ENCODE results near the gene PBX1.
"Not testable (repeated sequence)": the region's sequence is repeated elsewhere in the genome, so short reads cannot be mapped to it uniquely, and the experiment has no call there.

PBX1 gene

DNA sequence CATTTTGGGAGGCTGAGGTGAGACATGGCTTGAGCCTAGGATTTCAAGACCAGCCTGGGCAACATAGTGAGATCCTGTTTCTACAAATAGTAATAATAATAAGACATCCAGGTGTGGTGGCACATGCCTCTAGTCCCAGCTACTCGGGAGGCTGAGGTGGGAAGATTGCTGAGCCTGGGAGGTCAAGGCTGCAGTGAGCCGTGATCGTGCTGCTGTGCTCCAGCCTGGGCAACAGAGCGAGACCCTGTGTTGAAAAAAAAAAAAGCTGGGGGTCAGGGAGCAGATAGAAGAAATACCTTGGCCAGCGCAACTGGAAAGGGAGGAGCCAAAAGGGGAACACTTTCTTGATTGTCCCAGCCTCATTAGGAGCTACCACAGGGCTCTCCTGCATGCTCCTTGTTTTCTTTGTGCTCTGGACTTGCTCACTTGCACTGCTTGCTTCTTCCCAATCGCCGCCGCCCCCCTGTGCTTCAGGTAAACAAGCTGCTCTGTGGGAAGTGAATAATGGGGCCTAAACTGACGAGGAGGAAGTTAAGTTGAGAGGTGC is 31.1 kb downstream of the PBX1 start:
- DNase-seq = no peak

DNA sequence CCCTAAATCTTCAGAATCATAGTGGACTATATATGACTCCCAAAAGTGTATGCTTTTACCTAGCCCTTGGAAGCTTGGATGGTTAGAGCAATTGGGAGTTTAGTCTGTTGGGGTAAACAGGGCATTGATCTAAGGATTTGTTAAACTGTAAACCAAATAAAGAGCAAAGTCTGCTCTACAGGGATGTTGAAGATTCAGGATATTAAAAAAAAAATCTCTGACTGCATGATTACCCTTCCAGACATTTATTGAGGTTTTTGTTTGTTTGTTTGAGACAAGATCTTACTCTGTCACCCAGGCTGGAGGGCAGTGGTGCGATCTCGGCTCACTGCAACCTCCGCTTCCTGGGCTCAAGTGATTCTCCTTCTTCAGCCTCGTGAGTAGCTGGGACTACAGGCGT is 31.6 kb downstream of the PBX1 start:
- DNase-seq = no peak

DNA sequence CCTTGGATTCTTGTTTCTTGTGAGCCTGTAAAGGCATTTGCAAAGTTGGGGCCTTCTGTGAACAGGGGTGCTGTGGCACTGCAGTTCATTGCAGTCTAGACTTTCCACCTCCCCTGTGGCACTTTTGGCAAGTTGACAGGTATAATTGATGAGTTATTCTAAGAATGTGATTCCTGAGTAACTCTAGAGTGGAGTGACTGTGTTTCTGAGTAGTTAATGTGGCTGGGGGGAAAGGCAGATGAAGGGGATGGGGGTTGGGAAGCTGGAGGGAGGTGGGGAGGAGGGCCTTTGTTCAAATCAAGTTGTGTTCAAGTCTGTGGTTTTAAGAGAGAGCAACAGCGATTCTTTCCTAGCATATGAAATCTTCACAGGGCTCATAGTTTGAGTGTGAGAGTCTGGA is 32.9 kb downstream of the PBX1 start:
- no peak for DNase-seq

DNA sequence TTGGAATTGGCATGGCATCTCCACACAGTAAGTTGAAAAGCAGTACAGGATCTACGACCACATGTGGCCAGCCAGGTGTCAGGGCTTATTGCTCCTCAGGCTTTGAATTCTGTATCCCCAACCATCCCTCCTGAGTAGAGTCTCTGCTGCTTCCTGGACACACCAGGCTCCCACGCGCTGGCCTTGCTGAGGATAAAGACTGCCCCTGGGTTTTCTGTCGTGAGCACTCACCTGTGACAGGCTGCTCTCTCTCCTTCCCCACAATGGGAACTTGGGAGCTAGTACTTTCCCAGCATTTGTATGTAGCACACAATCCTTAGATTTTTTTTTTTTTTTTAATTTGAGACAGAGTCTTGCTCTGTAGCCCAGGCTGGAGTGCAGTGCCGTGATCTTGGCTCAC is 33.6 kb downstream of the PBX1 start:
- DNase-seq = no peak

DNA sequence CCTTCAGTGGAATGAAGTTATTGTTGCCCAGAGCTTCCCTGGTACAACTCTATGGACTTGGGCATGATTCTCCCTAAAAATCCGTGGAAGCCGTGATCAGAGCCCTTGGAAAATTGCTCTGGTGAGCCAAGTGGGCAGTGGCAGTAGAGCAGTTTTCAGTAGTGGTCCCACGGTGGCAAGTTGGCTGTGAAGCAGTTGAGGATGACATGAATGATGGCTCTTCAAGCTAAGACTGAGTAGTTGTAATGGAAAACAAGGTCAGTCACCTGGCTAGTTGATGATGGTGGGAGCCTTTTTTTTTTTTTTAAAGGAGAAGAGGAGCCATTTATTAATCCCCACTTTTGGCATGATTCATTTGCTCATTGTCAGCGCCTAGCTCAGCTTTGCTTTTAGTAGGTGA is 36.2 kb downstream of the PBX1 start:
- no peak for DNase-seq

DNA sequence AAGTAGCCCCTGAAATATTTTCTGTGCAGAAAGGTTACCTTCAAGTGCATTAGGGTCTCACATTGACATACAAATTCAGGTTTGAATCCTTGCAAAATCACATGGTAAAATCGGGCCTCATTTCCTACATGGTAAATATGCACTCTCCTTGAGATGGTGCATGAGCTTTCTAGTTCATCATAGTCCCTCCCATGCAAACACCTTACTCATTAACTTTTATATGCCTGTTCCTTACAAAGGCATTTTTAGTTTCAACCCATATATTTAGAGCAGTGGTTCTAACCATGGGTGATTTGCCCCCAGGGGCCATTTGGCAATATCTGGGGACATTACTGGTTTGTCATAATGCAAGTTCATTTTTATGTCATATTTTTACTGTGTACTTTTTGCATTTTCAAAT is 37.2 kb downstream of the PBX1 start:
- DNase-seq = no peak

DNA sequence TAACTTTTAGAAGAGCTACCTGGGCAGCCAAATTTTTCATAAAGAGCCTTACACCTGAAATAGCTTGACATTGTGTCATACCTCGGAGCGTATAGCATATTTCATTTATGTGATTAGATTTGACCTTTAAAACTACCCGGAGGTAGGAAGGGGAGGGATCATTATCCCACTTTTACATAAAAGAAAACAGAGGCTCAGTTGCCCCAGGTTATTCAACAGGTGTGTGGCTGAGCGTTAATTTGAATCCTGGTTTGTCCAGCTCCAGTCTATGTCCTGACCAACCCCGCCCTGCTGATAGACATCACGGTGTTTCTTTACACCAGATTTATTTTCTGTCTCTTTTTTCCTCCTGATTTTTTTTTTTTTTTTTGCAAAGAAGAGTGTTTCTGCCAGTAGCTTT is 39.7 kb downstream of the PBX1 start:
- DNase-seq = no peak

DNA sequence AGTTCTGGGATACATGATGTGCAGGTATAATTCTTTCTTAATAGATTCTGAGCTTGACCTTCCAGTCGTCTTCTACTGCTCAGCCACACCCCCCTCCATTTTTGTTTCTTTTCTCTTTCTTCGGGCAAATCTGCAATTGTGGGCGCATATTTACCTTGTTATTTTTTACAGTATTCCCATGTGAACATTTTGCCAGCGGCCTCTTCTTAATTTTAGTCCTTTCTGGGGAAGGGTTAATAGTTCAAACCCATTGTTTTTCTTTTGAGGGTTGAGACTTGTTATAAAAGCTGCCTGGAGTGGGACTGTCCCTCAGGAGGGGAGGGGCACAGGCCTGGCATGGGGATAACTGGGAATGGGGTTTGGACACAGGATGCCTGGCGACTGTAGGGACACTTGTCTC is 40.3 kb downstream of the PBX1 start:
- DNase-seq = peak in 6 of 58 donors; percentile 7 to 34 (median 8)

DNA sequence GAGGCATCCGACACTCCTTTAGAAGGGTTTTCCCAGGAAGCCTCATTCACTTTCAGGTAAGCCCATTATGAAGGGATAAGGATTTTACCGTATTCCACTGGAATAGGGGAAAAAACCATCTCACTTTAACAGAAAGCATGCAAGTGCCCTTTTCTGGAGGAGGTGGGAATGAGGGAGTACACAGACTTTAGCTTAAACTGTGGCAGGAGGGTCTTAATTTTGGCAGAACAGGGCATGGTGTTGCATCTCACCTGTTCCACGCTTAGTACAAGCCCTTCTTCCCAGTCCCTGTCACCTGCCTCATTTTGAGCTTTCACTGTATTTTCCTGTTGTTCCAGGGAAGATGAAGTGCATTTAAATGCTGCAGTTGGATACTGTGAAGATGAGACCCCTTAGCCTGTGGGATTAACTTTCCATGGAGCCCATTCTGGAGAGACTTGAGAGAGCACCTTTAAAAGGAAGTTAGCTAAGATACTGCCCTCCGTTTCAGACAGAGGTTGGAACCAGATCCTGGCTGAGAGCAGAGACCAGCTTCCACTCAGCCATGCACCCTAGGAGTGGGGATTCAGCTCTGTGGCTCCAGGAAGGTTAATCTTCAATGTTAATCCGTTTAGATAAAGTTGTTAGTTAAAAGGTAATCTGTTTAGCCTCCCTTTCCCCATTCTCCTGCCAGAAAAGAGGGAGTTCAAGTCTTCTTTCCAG is 42.6 kb downstream of the PBX1 start:
- no peak for DNase-seq

DNA sequence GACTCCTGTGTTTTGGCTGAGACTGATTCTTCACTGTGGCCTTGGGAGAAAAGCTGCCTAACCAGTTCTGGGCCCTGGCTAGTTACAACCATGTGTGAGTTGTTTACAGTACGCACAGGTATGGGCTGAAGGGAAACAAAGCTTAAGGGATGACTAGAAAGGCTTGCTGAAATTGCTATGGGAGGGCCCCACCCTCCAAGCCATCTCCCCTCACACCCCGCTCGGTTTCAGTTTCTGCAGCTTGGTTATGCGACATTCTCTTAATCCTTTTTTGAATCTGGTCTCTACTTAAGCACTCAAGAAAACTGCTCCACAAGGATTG is 43.1 kb downstream of the PBX1 start:
- no peak for DNase-seq

DNA sequence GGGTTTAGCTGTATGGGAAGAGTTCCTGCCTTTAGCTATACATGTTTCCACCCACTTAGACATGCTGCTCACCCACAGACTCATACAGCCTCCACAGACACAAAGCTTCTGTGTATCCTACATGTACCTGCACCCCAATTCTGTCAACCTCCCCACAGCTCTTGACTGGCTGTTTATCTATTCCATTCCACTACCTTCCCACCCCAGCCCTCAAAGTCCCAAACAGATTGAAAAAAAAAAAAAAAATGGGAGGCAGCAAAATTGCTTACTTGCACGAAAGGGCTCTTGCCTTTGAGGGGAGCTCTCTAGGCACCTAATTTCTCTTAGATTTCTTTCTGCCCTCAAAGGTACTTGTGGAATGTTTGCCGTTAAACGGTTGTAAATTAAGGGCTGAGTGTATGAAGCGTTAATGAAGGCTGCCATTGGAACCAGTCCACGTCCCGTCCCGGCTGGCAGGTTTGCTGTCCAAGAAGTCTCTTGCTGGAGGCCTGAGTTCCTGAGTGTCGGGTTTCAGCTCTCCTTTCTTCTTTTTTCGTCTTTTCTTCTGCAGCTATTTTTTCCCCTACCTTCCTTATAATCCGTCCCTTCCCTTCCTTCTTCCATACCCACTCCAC is 43.6 kb downstream of the PBX1 start:
- peak in 32 of 58 donors; percentile 6 to 70 (median 30) for DNase-seq

DNA sequence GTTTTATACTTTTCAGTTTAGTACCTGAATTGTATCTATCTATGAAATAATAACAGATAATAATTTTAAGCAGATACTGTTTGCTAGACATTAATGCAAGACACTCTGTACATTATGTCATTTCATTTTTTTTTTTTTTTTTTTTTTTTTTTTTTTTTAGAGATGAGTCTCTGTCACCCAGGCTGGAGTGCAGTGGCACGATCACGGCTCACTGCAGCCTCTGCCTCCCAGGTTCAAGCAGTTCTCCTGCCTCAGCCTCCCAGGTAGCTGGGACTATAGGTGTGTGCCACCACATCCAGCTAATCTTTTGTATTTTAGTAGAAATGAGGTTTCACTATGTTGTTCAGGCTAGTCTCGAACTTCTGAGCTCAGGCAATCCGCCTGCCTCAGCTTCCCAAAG is 44.8 kb downstream of the PBX1 start:
- not testable (repeated sequence) for DNase-seq

DNA sequence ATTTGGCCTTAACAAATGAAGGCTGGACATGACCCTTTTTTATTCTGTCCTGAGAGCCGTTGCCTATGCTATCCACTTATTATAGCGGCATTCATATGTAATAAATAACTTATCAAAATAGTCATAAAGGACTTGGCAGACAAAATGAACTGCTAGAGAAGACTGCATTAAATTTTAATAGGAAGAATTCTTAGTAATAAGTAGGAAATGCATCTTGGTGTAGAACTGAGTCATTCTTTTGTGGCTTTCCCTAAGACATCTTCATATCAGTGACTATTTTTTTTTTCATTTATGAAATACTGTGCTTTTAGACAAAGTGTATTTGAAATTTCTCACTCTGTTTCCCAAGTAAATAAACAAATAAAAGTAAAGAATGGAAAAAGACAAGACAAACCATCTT is 45.6 kb downstream of the PBX1 start:
- DNase-seq = no peak

DNA sequence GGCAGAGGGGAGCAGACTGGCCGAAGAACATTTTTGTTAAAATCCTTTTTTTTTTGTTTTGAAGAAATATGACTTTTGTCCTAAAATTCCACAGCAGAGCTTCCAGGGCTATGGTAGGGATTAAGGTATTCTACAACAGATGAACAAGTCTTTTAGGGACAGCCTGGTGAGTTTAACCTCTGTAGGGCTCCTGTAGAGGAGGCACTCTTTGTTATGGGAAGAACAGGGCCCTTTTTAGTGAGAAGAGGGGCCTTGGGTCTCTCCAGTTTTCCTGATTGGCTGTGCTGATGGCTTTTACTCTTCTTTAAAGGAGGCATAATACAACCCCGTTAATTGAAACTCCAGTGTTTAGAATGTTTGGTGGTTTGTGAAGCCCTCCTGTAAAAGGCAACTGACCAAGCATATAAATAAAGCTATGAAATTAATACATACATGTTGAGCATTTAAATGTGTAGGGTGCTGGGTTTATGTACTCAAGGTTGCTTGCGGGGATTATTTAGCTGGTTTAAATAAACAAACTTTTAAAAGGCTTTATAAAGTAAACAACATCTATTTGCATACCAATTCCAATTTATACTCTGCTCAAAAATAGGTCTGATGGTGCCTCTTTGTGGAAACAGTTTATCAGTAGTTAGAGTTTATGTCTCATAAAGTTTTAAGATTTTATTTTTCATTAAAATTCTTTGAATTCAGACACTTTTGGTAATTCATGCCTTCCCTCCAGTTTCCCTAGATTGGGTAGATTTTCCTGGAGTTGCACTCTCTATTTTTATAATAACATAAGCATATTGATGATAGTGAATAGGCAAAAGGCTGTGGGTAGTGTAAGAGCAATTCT is 46.5 kb downstream of the PBX1 start:
- DNase-seq = no peak

DNA sequence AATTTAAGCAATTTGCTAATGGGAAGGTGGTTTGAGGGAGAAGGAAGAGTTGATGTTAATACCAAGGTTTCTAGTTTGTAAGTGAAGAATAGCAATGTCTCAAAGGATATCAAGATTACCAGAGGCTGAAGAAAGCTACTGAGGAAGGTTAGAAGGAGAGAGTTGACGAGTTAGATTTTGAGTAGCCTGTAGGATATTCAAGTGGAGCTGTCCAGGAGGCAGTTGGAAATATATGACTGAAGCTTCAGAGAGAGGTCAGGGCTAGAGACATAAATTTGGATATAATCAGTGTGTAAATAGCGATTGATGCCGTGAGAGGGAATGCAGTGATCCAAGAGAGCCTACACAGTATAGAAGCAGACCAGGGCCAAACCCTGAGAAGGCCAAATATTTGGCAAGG is 48.4 kb downstream of the PBX1 start:
- no peak for DNase-seq

DNA sequence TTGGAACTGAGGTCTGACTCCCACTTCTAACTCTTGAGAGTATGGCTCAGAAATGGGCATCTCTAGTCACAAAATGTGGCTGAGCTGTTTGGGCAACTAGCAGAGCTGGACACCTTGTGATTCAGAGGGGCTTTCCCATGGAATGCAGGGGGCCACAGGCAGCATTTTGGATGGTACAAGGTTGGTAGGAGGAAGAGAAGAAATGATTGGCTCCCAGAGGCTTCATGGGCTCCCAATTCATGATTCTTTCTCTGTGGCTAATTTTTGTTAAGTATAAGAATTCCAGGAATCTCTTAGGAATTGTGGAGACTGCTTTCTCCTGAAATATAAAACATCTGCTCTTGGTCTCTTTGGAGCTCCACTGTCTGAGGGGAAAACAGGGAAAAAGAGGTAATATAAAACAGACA is 49.7 kb downstream of the PBX1 start:
- DNase-seq = no peak

DNA sequence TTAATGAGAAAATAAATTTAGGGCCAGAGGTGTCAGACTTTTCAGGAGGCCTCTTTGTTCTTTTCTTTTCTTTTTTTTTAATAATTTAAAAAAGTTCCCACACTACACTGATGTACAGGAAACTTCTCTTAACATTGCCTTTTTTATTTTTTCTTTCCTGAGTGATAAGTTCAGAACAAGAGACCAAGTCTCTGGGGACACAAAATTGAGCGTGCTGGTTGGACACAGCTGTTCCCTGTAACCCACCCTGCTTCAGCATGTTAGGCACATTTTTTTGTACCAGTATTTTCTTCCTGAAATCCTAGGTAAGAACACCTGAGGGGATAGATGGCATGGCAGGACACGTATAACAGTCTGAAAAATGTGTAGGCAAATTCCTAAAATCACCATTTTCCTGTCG is 50.1 kb downstream of the PBX1 start:
- DNase-seq = no peak

DNA sequence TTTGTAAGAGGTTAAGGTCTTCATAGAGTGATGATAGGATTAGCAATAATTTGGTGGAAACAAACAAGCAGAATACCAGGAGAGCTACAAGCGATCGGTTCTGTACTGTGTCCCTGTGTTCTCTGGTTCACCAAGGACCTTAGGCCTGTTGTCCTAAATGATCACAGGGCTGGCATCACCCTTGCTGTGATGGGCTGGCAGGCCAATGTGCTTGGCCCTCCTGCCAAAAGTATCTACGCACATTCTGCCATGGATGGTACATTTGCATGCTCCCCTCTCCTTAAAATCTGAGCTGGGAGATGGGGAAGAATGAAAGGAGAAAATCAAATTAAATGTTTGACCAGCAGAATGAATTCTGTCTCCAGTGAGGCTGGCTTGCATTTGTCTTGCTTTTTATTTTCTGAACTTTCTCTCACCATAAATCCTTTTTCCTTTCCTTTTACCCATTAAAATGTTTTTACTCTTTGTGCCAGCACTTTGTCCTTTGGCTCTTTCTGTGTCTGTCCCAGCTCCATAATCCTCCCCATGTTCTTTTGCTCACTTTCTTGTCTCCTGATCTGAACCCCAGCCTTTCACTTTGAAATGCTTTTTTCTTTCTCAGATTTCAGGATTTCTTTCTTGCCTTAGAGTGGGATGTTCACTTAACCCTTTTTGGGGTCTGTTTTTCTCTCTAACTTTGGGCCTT is 51.7 kb downstream of the PBX1 start:
- peak in 11 of 58 donors; percentile 7 to 46 (median 16) for DNase-seq

DNA sequence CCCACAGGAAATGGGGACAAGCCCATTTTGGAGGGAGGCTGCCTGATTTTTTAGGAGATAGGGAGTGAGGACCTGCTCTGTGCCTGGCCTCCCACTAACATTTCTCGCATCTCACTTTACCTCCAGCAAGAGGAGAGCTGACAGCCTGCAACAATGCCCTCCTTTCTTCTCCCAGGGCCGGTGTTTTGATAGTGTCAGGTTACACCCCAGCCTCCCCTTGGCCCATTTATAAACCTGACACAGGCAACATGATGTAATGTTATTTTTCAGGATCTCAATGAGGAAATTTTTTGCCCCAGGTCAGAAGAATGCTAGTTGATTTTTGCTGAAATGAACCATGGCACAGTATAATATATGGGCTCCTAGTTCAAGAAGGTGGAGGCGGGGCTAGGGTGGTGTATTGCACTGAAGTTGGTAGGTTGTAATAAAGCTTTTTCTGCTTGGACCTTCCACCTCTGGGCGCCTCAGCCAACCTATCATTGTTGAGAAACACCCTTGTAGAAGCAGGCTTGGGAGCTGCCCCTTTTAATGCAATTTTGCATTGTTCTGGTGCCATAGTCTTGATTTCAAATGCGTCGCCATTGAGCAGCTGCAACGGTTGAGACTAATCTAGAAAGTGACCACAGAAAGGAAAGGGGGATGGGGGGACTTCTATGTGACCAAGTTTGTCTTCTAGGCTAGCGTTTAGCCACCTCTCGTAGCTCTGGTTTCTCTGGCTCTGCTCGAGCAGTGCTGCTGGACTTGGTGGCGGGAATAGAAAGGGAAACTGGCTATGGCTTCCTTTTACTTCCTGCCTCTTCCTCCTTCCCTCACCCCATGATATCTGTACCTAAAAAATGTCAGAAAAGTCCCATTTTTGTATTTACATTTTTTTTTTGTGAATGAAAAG is 53.0 kb downstream of the PBX1 start:
- DNase-seq = no peak

DNA sequence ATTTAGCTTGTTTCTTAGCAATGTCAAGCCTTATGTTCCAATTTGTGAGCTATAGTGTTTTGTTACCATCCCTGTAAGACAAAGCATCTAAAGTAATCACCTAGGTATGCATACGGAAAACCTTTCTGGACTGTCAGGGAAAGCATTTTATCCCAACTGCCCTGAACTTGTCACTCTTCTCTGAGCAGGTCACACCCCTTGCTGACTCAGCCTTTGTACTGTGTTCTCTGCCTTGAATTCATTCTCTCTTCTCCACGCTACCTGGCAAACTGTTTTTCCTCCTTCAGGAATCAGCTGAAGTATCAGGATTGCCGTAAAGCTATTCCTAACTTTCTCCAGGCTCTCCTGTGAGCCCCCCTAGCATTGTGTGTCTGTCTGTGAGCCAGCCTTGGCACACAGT is 54.2 kb downstream of the PBX1 start:
- no peak for DNase-seq

DNA sequence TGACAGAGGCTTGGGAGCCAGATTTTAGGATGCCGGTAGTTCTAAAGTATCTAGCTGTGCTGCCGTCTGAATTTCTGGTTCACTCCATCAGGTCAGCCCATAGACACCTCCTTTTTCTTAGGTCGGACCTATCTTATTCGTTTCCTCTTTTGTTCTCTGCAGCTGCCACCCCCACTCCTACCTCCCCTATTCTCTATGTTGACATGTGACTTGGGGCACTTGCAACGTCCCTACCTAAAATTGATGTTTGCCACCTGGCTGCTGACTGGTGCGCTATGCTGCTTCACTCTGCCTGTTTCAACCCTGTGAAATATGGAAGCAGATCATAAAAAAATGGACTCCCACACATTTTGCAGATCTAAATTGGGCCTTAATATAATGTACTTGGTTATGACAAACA is 55.3 kb downstream of the PBX1 start:
- DNase-seq = no peak
